ENCODE measurements around the gene ZMAT5. TPM values are rescaled to one million over a fixed set of nuclear protein-coding genes. Genes with fewer than 3 reads are reported as not detected.

The ZMAT5 gene
- total RNA-seq, 1 donor from 2014 or later = 18.8 TPM

DNA sequence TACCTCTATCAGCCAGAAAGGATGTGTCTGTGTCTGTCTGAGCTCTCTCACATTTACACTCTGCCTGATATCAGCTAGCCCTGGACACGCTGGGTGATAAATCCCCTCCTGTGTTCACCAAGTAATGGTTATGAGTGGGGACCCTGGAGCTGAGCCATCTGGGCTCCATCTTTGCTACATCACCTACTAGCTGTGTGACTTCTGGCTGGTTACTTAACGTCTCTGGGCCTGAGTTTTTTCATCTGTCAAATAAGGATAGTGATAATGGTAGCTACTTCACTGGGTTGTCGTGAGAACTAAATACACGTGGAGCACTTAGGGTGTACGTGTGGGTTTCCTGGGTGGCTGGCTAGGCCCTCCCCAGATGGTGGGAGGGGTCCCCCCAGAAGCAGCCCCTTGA lies 23.3 kb upstream of the ZMAT5 start:
- no peak for DNase-seq (ENCODE audit: low spot score)
- Mint-ChIP-seq H3K4me1 (ENCODE audit: low read depth) (no peaks in the 10 kb centered on the region), H3K36me3 (ENCODE audit: low read depth) (peaks cover 28% of the 10 kb centered on the region), H3K27me3 (ENCODE audit: low read depth) (no peaks in the 10 kb centered on the region), H3K4me3 (ENCODE audit: unreplicated experiment) (no peak overlapping the region), H3K27ac (ENCODE audit: unreplicated experiment) (no peak overlapping the region), H3K9me3 (ENCODE audit: low read depth) (no peaks in the 10 kb centered on the region)
- no peak for TF ChIP-seq CTCF (IDR thresholded peaks at IDR 0.05)

DNA sequence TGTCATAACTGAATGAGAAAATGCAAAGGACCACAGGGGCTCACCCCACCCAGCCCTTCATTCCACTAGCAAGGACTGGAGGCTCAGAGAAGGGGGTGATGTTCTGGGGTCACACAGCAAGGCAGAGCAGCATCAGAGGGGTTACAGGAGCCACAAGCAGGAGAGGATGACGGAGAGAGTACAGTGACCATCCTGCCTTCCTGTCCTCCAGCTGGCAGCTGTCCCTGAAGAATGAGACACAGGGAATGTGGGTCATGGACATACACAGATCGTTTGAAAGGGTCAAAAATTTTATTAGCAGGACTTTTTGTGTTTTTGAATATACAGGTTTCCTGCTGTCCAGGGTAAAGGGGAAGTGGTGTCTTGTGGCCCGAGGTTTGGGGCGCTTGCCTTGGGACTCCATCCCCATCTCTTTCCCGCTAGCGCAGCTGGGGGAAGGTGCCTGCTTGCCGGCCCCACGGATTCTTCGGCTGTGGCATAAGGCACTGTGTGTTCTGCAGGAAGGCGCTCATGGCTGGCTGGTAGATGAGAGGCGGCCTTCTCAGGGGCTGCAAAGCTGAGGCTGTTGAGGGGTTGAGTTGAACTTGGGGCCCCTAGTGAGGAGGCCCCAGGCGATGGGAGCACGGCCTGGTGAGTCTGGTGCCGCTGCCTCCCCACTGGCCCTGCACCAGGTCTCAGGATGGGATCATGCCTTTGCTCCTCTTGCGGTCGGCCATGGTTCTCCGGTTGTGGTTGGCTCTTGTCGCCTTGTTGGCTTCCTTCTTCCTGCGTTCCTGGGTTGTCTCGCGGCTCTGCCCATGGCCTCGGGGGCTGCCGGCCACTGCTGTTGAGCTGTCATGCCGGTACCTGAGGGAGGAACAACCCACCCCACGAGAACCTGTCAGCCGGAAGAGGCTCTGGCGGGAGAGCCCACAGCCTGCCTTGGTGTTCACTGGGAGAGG lies 21.8 kb upstream of the ZMAT5 start:
- Mint-ChIP-seq H3K4me3 (ENCODE audit: unreplicated experiment) (no peak overlapping the region), H3K27me3 (ENCODE audit: low read depth) (no peaks in the 10 kb centered on the region), H3K4me1 (ENCODE audit: low read depth) (no peaks in the 10 kb centered on the region), H3K27ac (ENCODE audit: unreplicated experiment) (no peak overlapping the region), H3K36me3 (ENCODE audit: low read depth) (peaks cover 28% of the 10 kb centered on the region), H3K9me3 (ENCODE audit: low read depth) (no peaks in the 10 kb centered on the region)
- DNase-seq (ENCODE audit: low spot score) = no peak
- TF ChIP-seq CTCF (IDR thresholded peaks at IDR 0.05) = no peak

- Mint-ChIP-seq H3K4me3 (ENCODE audit: unreplicated experiment) (no peak overlapping the region), H3K27me3 (ENCODE audit: low read depth) (no peaks in the 10 kb centered on the region), H3K4me1 (ENCODE audit: low read depth) (no peaks in the 10 kb centered on the region), H3K36me3 (ENCODE audit: low read depth) (peaks cover 23% of the 10 kb centered on the region), H3K27ac (ENCODE audit: unreplicated experiment) (no peak overlapping the region), H3K9me3 (ENCODE audit: low read depth) (no peaks in the 10 kb centered on the region)
- no peak for DNase-seq (ENCODE audit: low spot score)
- TF ChIP-seq CTCF (IDR thresholded peaks at IDR 0.05) = no peak
Observed at GRCh38 chr22:29787371-29787980, 20.7 kb upstream of the ZMAT5 start.

- no peak overlapping the region for H3K4me3 Mint-ChIP-seq (ENCODE audit: unreplicated experiment)
- peaks cover 8% of the 10 kb centered on the region for H3K4me1 Mint-ChIP-seq (ENCODE audit: low read depth)
- H3K27ac Mint-ChIP-seq (ENCODE audit: unreplicated experiment) = no peak overlapping the region
- no peaks in the 10 kb centered on the region for H3K27me3 Mint-ChIP-seq (ENCODE audit: low read depth)
- no peak for TF ChIP-seq CTCF (IDR thresholded peaks at IDR 0.05)
- DNase-seq (ENCODE audit: low spot score) = no peak
- no peaks in the 10 kb centered on the region for H3K9me3 Mint-ChIP-seq (ENCODE audit: low read depth)
- peaks cover 20% of the 10 kb centered on the region for H3K36me3 Mint-ChIP-seq (ENCODE audit: low read depth)
Observed at GRCh38 chr22:29786031-29786430, 19.2 kb upstream of the ZMAT5 start.

GRCh38 chr22:29784451-29785361 lies 17.9 kb upstream of the ZMAT5 start:
- H3K36me3 Mint-ChIP-seq (ENCODE audit: low read depth) = peaks cover 16% of the 10 kb centered on the region
- TF ChIP-seq CTCF (IDR thresholded peaks at IDR 0.05) = no peak
- H3K9me3 Mint-ChIP-seq (ENCODE audit: low read depth) = no peaks in the 10 kb centered on the region
- no peak overlapping the region for H3K27ac Mint-ChIP-seq (ENCODE audit: unreplicated experiment)
- DNase-seq (ENCODE audit: low spot score) = no peak
- H3K27me3 Mint-ChIP-seq (ENCODE audit: low read depth) = no peaks in the 10 kb centered on the region
- no peak overlapping the region for H3K4me3 Mint-ChIP-seq (ENCODE audit: unreplicated experiment)
- H3K4me1 Mint-ChIP-seq (ENCODE audit: low read depth) = peaks cover 16% of the 10 kb centered on the region
